Hepatocyte (in vitro differentiated cells): ENCODE measurements around the gene SET. TPM values are rescaled to one million over a fixed set of nuclear protein-coding genes. Genes with fewer than 3 reads are reported as not detected.

Experiments
- DNase-seq: peaks from one replicate; pipeline ENCODE4 v3.0.0-alpha.2; 2016; ENCODE audit warnings: low spot score
- H2AFZ ChIP-seq: fragments of 200-600 bp; sonication (generic); 2 replicates; pipeline ENCODE4 v1.6.0; 2016; ENCODE audit warnings: antibody characterized with exemption, mild to moderate bottlenecking
- H3K27ac ChIP-seq: fragments of 200-600 bp; sonication (generic); 2 replicates; pipeline ENCODE4 v1.5.1; 2016; ENCODE audit warnings: mild to moderate bottlenecking
- H3K27me3 ChIP-seq: fragments of 200-600 bp; sonication (generic); 2 replicates; pipeline ENCODE4 v1.6.1; 2016
- H3K36me3 ChIP-seq: fragments of 200-600 bp; sonication (generic); replicated peaks from 2 replicates; pipeline ENCODE4 v1.5.1; 2016; ENCODE audit warnings: low read depth; ENCODE audit not compliant: insufficient read depth
- H3K4me1 ChIP-seq: fragments of 200-600 bp; sonication (generic); 2 replicates; pipeline ENCODE4 v1.5.1; 2016; ENCODE audit warnings: mild to moderate bottlenecking, moderate library complexity; ENCODE audit not compliant: insufficient read depth
- H3K4me2 ChIP-seq: fragments of 200-600 bp; sonication (generic); 2 replicates; pipeline ENCODE4 v1.6.0; 2016
- H3K4me3 ChIP-seq: fragments of 200-600 bp; sonication (generic); 2 replicates; pipeline ENCODE4 v1.5.1; 2016; ENCODE audit warnings: mild to moderate bottlenecking
- H3K79me2 ChIP-seq: fragments of 200-600 bp; sonication (generic); 2 replicates; pipeline ENCODE4 v1.6.0; 2017; ENCODE audit warnings: mild to moderate bottlenecking
- H3K9me2 ChIP-seq: fragments of 200-600 bp; sonication (generic); replicated peaks from 2 replicates; pipeline ENCODE4 v1.6.0; 2017; ENCODE audit warnings: mild to moderate bottlenecking; ENCODE audit not compliant: insufficient read depth
- H3K9me3 ChIP-seq: fragments of 200-600 bp; sonication (generic); 2 replicates; pipeline ENCODE4 v1.5.1; 2016; ENCODE audit warnings: low read depth, mild to moderate bottlenecking
- H4K20me1 ChIP-seq: fragments of 200-600 bp; sonication (generic); 2 replicates; pipeline ENCODE4 v1.6.0; 2016; ENCODE audit warnings: mild to moderate bottlenecking; ENCODE audit not compliant: insufficient read depth, poor library complexity, severe bottlenecking
- EZH2 ChIP-seq: fragments of 200-600 bp; sonication (generic); IDR thresholded peaks from 2 replicates; pipeline ENCODE4 v1.6.1; 2016; ENCODE audit warnings: antibody characterized with exemption, mild to moderate bottlenecking, borderline replicate concordance
- EZH2phosphoT487 ChIP-seq: fragments of 200-600 bp; sonication (generic); IDR thresholded peaks from one replicate; pipeline ENCODE4 v1.6.1; 2018; ENCODE audit warnings: antibody characterized with exemption, mild to moderate bottlenecking, low read depth, moderate library complexity; ENCODE audit not compliant: unreplicated experiment, severe bottlenecking
- WGBS: methylation state at CpG from one replicate; pipeline ENCODE4 v1.1.6; 2016; ENCODE audit warnings: low lambda C conversion rate; ENCODE audit errors: missing lambda C conversion rate; 5-methylcytosine and 5-hydroxymethylcytosine counted together
- polyA plus RNA-seq: library from polyadenylated mRNA; unstranded; fragments of >200 nt; fragmentation: Nextera tagmentation; extraction: Ambion mirVana; gene quantifications from 2 replicates; pipeline ENCODE4 v1.2.1, GENCODE V29; 2016
- total RNA-seq: library from RNA; depleted of rRNA; stranded (reverse); fragments of >200 nt; gene quantifications from 2 replicates; pipeline ENCODE4 v1.2.3, GENCODE V29; 2014
- TF ChIP-seq, protein P1 (sequence below): fragments of 200-600 bp; sonication (generic); IDR thresholded peaks from 2 replicates; pipeline ENCODE4 v1.5.1; 2016; ENCODE audit warnings: antibody characterized with exemption, mild to moderate bottlenecking; ENCODE audit not compliant: poor library complexity

Gene SET
- total and polyA plus RNA-seq, 2 experiments from 2014 or later, result 217 to 416 TPM

DNA sequence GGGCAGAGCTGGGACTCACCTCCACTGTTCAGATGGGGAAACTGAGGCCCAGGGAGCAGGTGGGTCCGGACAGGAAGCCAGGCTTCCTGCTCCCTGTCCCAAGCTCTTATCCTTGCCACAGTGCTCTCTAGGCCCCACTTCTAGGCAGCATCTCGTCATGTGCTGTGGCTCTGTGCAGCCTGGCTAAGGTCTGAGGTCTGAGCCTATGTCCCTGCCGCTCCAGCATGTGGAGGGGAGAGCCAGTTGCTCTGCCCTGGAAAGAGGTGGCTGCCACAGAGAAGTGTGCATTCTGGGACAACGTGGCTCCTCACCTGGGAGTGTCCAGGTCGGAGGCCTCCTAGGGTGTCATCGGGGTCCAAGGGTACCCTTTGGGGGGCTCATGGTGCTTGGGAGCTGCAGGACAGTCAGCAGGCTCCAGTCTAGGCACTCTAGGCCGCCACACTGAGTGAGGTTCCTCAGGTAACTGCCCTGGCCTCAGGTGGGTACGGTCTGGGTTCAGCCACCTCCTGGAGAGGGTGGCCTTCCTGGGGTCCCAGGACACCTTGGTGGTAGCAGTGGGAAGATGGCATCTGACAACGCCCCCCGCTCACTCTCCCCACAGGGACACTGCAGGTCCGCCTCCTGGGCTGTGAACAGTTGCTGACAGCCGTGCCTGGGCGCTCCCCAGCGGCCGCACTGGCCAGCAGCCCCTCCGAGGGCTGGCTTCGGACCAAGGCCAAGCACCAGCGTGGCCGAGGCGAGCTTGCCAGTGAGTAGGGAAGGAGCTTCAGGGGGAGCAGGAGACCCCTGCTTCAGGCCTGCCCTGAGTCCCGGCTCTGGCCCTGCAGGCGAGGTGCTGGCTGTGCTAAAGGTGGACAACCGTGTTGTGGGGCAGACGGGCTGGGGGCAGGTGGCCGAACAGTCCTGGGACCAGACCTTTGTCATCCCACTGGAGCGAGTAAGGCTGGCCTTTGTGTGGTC, 23.7 kb downstream of the SET start:
- H3K4me1 ChIP-seq, result no peaks in the 10 kb centered on the region
- no peaks in the 10 kb centered on the region for H3K27me3 ChIP-seq
- no peak for DNase-seq
- no peak overlapping the region for H3K4me3 ChIP-seq
- H3K27ac ChIP-seq, result no peak overlapping the region
- 95% methylated on average over 26 of the region's 26 CpGs for WGBS
- no peaks in the 10 kb centered on the region for H3K79me2 ChIP-seq
- H3K4me2 ChIP-seq, result no peak overlapping the region
- no peaks in the 10 kb centered on the region for H3K9me2 ChIP-seq
- no peaks in the 10 kb centered on the region for H3K9me3 ChIP-seq
- H3K36me3 ChIP-seq, result no peaks in the 10 kb centered on the region
- no peaks in the 10 kb centered on the region for H4K20me1 ChIP-seq
- H2AFZ ChIP-seq, result no peak overlapping the region
- TF ChIP-seq EZH2phosphoT487, result no peak
- no peak for TF ChIP-seq EZH2
- TF ChIP-seq, protein P1, sequence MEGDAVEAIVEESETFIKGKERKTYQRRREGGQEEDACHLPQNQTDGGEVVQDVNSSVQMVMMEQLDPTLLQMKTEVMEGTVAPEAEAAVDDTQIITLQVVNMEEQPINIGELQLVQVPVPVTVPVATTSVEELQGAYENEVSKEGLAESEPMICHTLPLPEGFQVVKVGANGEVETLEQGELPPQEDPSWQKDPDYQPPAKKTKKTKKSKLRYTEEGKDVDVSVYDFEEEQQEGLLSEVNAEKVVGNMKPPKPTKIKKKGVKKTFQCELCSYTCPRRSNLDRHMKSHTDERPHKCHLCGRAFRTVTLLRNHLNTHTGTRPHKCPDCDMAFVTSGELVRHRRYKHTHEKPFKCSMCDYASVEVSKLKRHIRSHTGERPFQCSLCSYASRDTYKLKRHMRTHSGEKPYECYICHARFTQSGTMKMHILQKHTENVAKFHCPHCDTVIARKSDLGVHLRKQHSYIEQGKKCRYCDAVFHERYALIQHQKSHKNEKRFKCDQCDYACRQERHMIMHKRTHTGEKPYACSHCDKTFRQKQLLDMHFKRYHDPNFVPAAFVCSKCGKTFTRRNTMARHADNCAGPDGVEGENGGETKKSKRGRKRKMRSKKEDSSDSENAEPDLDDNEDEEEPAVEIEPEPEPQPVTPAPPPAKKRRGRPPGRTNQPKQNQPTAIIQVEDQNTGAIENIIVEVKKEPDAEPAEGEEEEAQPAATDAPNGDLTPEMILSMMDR, result no peak

DNA sequence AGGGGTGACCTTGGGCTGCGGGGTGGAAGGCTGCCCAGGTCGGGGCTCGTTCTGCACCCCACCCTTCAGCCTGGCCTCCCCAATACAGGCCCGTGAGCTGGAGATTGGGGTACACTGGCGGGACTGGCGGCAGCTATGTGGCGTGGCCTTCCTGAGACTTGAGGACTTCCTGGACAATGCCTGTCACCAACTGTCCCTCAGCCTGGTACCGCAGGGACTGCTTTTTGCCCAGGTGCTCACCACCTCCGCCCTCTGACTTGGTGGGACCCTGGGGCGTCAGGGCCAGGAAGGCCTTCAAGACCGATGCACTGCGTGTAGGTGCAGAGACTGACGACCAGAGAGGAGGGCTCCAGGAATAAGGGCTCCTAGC, 24.4 kb downstream of the SET start:
- 96% methylated on average over 13 of the region's 13 CpGs for WGBS
- no peak overlapping the region for H3K27ac ChIP-seq

DNA sequence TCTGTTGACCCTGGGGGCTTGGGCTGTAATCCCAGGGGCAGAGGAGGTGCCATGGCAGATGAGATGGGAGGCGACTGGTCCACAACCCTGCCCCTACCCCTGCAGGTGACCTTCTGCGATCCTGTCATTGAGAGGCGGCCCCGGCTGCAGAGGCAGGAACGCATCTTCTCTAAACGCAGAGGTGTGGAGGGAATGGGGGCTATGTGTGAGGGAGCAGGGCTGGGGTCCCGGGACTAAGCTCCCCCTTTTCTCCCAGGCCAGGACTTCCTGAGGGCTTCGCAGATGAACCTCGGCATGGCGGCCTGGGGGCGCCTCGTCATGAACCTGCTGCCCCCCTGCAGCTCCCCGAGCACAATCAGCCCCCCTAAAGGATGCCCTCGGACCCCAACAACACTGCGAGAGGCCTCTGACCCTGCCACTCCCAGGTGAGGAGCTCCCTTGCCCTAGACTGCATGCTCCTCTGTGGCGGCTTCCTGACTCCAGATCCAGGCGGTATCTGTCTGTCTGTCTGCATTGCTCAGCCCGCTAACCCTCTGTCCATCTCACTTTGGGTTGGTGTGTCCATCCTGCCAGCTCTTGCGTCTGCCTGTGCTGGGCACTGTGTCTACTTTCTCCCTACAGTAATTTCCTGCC, 25.0 kb downstream of the SET start:
- TF ChIP-seq, protein P1, result no peak
- no peak for TF ChIP-seq EZH2phosphoT487
- TF ChIP-seq EZH2, result no peak
- DNase-seq, result no peak
- 97% methylated on average over 16 of the region's 19 CpGs for WGBS
- Histone ChIP-seq H3K4me1 (peaks cover 2% of the 10 kb centered on the region), H3K4me3 (no peak overlapping the region), H4K20me1 (no peaks in the 10 kb centered on the region), H3K27me3 (no peaks in the 10 kb centered on the region), H3K36me3 (no peaks in the 10 kb centered on the region), H3K9me2 (no peaks in the 10 kb centered on the region), H2AFZ (no peak overlapping the region), H3K27ac (no peak overlapping the region), H3K9me3 (no peaks in the 10 kb centered on the region), H3K4me2 (no peak overlapping the region), H3K79me2 (no peaks in the 10 kb centered on the region)

More for the DNA sequence above, 24.4 kb downstream of the SET start:
- TF ChIP-seq, protein P1, result no peak
- TF ChIP-seq EZH2phosphoT487 (no peak), EZH2 (no peak)
- no peak for DNase-seq
- Histone ChIP-seq H3K4me3 (no peak overlapping the region), H3K9me3 (no peaks in the 10 kb centered on the region), H3K9me2 (no peaks in the 10 kb centered on the region), H3K79me2 (no peaks in the 10 kb centered on the region), H3K36me3 (no peaks in the 10 kb centered on the region), H3K4me1 (peaks cover 2% of the 10 kb centered on the region), H2AFZ (no peak overlapping the region), H4K20me1 (no peaks in the 10 kb centered on the region), H3K4me2 (no peak overlapping the region), H3K27me3 (no peaks in the 10 kb centered on the region)
